Measurements from ENCODE around the gene ROCK2.

The ROCK2 gene

DNA sequence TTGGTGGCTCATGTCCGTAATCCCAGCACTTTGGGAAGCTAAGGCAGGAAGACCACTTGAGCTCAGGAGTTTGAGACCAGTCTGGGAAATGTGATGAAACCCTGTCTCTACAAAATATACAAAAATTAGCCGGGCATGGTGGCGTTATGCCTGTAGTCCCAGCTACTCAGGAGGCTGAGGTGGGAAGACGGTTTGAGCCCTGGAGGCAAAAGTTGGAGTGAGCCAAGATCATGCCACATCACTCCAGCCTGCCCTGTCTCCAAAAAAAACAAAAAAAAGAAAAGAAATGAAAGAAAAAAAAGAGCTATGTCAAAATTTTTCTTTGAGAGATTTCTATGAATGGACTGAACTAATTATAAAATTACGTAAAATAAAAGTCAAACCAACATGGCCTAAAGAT, 34.7 kb downstream of the ROCK2 start:
- no peak for DNase-seq (ENCODE audit: low spot score)

DNA sequence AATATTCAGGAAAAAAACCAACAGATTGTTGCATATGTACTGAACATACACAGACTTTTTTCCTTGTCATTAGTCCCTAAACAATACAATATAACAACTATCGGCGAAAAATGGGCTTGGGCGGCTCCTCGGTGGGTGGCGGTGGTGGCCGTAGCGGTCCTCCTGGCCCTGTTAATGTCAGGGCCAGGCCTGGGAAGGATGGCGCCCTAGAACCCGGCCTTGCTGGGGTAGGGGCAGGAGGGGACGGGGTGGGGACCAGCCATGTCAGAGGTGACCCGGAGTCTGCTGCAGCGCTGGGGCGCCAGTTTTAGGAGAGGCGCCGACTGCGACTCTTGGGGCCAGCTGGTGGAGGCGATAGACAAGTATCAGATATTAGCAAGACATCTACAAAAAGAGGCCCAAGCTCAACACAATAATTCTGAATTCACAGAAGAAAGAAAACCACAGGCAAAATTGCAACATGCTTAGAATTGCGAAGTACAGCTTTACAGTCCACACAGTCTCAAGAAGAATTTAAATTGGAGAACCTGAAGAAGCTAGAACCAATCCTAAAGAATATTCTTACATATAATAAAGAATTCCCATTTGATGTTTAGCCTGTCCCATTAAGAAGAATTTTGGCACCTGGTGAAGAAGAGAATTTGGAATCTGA, 36.5 kb downstream of the ROCK2 start:
- no peak for DNase-seq (ENCODE audit: low spot score)

GRCh38 chr2:11305958-11306357, 38.5 kb downstream of the ROCK2 start:
- no peak for DNase-seq (ENCODE audit: low spot score)

- DNase-seq (ENCODE audit: low spot score): no peak
Observed at GRCh38 chr2:11305338-11305737, 39.1 kb downstream of the ROCK2 start.

GRCh38 chr2:11304476-11304875, 40.0 kb downstream of the ROCK2 start:
- DNase-seq (ENCODE audit: low spot score): no peak

GRCh38 chr2:11303290-11304013, 41.0 kb downstream of the ROCK2 start:
- DNase-seq (ENCODE audit: low spot score): no peak

DNA sequence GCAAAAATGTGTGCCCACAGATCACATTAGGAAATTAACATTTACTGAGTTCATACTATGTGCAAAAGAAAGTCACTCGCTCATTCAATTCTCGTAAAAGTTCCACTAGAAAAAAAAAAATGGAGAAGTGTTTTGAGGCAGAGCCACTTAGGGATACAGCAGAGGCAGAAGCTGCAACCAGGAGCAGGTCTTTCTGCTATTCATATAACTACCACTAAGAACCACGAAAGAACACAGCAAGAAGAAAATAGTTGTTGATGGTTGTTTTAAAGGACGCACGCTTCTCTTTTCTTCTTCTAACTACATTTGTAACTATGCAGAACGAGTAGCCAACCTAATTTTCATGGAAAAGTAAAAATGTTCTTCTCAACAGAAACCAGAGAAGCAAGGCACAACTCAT, 45.0 kb downstream of the ROCK2 start:
- DNase-seq (ENCODE audit: low spot score): no peak

GRCh38 chr2:11298592-11298991, 45.8 kb downstream of the ROCK2 start:
- DNase-seq (ENCODE audit: low spot score): no peak

DNA sequence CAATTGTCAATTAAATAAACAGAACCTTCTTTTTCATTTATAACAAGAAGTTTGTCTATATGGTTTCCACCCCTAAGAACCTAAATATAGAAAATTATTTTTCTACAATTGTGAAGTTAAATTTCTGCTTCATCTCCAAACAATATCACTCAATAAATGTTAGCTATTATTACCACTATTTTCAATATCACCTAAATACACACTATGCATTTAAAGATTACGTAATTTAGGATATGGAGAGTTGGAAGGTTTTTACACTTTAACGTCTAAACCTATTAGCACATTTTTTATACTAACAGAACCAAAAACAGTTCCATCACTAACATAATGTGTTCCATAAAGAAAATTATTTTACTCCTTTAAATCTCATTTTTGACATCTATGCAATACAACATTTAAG, 48.0 kb downstream of the ROCK2 start:
- no peak for DNase-seq (ENCODE audit: low spot score)

DNA sequence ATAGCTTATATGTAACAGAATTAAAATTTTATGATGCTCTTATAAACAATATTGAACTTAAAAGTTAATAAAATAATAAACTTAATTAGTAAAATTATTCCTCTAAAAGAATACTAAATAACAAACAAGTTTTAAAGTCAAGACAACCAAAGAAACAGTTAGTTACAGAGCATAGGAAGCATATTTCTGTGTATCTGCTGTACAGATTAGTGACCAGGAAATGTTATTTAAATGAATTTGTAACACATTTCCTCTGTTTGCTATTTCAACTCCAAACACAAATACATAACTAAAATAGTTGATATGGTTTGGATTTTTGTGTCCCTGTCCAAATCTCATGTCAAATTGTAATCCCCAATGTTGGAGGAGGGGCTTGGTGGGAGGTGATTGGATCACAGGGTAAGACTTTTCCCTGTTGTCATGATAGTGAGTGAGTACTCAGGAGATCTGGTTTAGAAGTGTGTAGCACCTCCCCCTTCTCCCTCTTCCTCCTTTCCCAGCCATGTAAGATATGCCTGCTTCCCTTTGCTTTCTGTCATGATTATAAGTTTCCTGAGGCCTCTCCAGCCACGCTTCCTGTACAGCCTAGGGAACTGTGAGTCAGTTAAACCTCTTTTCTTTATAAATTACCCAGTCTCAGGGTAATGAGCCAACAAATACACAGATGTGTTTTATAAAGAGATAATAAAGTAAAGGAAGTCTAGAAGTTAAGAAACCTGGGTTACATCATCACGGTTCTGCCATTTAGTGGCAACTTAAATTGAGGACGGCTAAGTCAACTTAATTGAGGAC, 51.8 kb downstream of the ROCK2 start:
- DNase-seq (ENCODE audit: low spot score): no peak

DNA sequence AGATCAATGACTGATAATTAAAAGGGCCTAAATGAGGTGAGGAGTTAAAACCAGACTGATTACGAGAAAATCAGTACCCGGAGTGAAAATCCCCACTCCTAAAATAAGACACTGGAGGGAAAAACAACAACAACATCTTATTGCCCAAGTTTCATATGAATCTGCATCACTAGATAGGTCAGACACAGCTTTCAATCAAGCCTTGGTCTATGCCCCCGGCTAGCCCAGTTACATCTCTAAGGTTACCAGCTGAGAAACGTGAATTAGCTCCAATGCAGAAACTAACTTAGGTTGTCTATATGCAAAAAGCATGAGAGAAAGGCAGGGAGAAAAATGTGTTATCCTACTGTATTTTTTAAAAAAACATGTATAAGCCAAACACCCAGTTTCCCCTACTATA, 53.7 kb downstream of the ROCK2 start:
- no peak for DNase-seq (ENCODE audit: low spot score)

DNA sequence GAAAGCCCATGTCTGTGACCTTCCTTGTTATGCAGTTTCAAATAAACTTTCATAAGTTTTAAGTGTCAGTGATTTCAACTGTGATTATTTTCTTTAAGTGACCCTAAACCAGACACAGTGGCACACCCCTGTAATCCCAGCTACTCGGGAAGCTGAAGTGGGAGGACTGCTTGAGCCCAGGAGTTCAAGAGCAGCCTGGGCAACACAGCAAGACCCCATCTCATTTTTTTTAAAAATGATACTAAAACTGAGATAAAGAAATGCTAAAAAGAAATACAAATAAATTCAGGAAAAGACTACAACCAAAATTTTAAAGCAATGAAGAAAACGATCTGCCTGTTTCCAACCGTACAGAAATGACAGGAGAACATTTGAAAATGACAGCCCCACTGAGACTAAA, 54.2 kb downstream of the ROCK2 start:
- DNase-seq (ENCODE audit: low spot score): no peak

GRCh38 chr2:11288431-11288830, 56.0 kb downstream of the ROCK2 start:
- DNase-seq (ENCODE audit: low spot score): no peak

- DNase-seq (ENCODE audit: low spot score): no peak
Observed at GRCh38 chr2:11286749-11287148, 57.7 kb downstream of the ROCK2 start.

- DNase-seq (ENCODE audit: low spot score): no peak
Observed at GRCh38 chr2:11286323-11286722, 58.1 kb downstream of the ROCK2 start.

DNA sequence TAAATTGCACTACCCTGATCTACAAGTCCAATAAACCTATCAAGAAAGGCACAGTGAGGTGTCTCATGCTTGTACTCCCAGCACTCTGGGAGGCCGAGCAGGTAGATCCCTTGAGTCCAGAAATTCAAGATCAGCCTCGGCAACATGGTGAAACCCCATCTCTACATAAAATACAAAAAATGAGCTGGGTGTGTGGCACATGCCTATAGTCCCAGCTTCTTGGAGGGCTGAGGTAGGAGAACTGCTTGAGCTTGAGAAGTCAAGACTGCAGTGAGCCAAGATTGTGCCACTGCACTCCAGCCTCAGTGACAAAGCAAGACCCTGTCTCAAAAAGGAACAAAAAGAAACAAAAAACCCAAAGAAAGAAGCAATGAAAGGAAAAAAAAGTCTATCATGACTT, 58.9 kb downstream of the ROCK2 start:
- DNase-seq (ENCODE audit: low spot score): no peak

GRCh38 chr2:11281186-11281585, 63.2 kb downstream of the ROCK2 start:
- DNase-seq (ENCODE audit: low spot score): no peak

GRCh38 chr2:11280713-11281112, 63.7 kb downstream of the ROCK2 start:
- no peak for DNase-seq (ENCODE audit: low spot score)

DNA sequence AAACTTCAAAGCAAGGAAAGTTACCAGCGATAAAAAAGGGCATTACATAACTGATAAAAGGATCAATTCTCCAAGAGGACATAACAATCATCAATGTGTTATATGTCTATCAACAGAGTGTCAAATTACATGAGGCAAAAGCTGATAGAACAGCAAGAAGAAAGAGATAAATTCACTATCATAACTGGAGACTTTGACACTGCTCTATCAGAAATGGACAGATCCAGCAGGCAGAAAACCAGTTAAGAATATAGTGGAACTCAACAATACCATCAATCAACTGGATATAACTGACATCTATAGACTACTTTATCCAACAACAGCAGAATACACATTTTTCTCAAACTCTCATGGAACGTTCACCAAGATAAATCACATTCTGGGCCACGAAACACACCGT, 65.0 kb downstream of the ROCK2 start:
- DNase-seq (ENCODE audit: low spot score): no peak

GRCh38 chr2:11278219-11278618, 66.2 kb downstream of the ROCK2 start:
- DNase-seq (ENCODE audit: low spot score): no peak

GRCh38 chr2:11275910-11276309, 68.5 kb downstream of the ROCK2 start:
- DNase-seq (ENCODE audit: low spot score): no peak

- DNase-seq (ENCODE audit: low spot score): no peak
Observed at GRCh38 chr2:11270891-11271290, 73.5 kb downstream of the ROCK2 start.

DNA sequence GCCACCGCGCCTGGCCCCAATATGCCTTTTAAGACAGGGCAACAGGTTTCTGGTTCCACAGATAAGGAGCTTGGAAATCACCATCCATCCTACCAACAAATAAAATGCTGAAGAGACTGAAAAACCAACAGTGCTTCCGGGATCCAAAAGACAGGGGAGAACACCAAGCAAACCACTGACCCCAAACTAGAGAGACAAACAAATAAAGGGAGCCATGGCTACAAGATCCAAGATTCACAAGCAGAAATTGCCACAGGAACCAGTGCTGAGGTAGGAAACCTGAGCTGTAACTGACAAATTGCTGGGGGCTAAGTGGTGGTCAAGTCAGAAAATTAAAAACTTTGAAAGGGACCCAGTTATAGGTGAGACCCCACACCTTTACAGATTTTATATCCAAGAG, 76.5 kb downstream of the ROCK2 start:
- DNase-seq (ENCODE audit: low spot score): no peak

All from activated CD4-positive, alpha-beta T cell treated with anti-CD3 and anti-CD28 coated beads, Interleukin-2, Interleukin-4, amounts not matched to agents 100 ng/mL and 50 ng/mL, durations not matched to agents 16 hours and 8 hours (primary cell).